HG02571 (cell line): ENCODE measurements around the gene GATD1.

Experiments used
- ATAC-seq: cut with Tn5 transposase; IDR thresholded peaks from one replicate; pipeline ENCODE4 v1.9.1; 2021; ENCODE audit warnings: mild to moderate bottlenecking, moderate library complexity; ENCODE audit not compliant: unreplicated experiment

The GATD1 gene

DNA sequence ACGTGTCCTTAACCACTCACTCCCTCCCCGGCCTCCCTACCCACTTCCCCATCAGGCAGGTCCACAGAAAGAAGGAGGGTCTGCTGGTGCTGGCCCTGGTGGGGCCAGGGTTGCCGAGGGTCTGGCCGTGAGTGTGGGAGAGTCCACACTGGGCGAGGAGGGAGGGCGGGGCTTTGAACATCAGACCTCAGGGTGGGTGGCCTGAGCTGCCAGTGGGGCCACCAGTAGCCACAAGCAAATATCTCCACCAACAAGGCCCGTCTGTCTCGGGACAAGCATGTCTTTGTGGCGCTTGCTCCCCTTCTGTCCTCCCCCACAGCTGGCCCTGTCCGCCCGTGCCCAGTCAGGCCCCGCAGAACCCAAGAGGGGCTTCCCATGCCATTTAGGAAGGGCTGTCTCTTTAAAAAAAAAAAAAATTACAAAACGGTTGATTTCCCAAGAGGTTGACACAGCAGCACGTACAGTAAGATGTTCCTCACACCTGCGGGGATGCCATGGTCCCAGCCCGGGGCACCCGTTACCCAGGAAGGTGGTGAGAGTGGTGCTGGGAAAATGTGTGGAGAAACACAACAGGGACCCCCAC, 47.7 kb downstream of the GATD1 start:
- no peak for ATAC-seq

DNA sequence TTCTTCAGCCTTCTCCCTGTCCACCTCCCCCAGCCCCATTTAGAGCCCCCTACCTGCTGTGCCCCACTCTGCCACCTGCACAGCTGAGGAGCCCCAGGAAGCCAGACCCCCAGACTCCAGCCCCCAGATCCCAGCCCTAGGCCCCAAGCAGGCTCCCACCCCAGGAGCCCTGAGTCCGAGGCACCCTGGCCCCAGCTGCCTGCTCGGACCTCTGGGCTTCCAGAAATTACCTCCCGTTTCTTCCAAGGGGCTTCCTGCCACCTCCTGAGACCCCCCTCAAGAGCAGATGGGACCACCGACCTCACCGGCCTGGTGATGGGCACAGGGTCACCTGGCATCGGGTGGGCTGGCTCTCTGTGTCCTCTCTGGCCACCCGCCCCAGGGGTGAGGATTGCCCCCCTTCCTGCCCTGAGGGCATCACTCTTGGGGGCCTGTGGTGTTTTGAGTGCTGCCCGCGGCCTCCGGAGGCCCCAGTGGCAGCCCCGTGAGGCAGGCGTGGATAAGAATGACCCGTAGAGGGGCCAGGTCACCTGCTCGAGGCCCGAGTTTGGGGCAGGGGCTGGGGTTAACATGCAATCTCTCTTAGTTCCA, 48.3 kb downstream of the GATD1 start:
- ATAC-seq, result no peak

GRCh38 chr11:727859-728748, 49.2 kb downstream of the GATD1 start:
- ATAC-seq, result no peak

DNA sequence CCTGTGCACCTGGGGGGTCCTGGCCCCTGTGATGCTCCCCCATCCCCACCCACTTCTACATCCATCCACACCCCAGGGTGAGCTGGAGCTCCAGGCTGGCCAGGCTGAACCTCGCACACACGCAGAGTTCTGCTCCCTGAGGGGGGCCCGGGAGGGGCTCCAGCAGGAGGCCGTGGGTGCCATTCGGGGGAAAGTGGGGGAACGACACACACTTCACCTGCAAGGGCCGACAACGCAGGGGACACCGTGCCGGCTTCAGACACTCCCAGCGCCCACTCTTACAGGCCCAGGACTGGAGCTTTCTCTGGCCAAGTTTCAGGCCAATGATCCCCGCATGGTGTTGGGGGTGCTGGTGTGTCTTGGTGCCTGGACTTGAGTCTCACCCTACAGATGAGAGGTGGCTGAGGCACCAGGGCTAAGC, 50.0 kb downstream of the GATD1 start:
- no peak for ATAC-seq

DNA sequence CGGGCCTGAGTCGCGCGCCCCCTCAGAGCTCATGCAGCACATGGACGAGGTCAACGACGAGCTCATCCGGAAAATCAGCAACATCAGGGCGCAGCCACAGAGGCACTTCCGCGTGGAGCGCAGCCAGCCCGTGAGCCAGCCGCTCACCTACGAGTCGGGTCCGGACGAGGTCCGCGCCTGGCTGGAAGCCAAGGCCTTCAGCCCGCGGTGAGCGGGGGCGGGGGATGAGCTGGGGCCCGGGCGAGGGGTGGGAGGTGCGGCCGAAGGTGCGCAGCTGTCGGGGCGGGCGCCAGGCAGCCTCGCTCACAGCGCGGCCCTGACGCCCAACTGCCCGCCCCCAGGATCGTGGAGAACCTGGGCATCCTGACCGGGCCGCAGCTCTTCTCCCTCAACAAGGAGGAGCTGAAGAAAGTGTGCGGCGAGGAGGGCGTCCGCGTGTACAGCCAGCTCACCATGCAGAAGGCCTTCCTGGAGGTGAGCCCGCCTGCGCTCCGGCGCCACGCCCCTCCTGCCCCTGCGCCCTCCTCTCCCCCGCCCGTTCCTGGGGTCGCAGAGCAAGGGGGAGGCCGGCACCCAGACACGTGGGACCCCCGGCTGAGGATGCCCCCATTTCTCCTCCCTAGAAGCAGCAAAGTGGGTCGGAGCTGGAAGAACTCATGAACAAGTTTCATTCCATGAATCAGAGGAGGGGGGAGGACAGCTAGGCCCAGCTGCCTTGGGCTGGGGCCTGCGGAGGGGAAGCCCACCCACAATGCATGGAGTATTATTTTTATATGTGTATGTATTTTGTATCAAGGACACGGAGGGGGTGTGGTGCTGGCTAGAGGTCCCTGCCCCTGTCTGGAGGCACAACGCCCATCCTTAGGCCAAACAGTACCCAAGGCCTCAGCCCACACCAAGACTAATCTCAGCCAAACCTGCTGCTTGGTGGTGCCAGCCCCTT, 50.7 kb downstream of the GATD1 start:
- ATAC-seq, result no peak

DNA sequence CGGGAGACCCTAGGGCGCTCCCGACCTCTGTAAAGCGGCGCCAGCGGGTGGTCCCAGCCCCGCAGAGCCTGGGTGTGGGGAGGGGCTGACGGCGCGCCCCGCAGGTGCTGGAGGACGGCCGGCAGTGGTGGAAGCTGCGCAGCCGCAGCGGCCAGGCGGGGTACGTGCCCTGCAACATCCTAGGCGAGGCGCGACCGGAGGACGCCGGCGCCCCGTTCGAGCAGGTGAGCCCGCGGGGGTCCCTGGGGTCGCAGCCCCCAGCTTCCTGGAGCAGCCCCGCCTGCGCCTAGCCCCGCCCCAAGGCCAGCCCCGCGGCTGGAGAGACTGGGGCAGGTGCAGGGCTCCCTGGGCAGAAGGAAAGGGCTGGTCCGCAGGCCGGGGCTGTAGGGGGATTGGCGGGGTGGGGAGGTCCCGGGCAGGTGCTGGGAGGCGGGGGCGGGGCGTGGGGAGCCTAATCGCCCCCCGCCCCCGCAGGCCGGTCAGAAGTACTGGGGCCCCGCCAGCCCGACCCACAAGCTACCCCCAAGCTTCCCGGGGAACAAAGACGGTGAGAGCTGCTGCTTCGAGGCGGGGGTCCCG, 51.6 kb downstream of the GATD1 start:
- no peak for ATAC-seq

- no peak for ATAC-seq
These were observed 52.4 kb downstream of the GATD1 start for GRCh38 chr11:724778-725386.

DNA sequence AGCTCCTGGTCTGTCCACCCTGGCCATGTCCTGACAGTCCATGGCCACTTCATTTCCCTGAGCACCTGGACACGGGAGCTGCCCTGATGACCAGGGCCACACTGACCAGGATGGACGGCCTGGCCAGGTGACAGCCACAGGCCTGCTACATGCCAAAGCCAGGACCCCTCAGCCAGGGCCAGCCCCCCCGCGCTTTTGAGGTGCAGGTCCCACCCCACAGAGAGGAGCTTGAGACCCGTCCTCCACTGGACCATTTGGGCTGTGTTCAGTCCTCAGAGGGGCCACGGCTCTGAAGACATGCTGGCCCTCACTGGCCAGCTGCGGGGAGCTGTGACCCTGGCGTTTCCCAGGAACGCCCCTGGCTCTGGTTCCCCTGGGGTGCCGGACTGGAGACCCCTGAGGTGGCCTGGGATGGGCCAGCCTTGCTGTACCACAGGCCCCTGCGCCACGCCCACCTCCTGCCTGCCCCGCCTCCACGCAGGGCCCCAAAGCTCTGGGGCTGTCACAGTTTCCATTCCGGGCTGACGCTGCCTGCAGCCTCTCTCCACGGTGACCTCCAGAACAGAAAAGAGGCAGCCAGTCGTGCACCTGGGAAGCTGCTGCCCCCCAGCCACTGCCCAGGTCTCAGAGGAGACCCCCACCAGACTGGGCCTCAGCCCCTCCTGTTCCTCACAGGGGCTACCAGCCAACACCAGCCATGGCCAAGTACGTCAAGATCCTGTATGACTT, 53.1 kb downstream of the GATD1 start:
- no peak for ATAC-seq

DNA sequence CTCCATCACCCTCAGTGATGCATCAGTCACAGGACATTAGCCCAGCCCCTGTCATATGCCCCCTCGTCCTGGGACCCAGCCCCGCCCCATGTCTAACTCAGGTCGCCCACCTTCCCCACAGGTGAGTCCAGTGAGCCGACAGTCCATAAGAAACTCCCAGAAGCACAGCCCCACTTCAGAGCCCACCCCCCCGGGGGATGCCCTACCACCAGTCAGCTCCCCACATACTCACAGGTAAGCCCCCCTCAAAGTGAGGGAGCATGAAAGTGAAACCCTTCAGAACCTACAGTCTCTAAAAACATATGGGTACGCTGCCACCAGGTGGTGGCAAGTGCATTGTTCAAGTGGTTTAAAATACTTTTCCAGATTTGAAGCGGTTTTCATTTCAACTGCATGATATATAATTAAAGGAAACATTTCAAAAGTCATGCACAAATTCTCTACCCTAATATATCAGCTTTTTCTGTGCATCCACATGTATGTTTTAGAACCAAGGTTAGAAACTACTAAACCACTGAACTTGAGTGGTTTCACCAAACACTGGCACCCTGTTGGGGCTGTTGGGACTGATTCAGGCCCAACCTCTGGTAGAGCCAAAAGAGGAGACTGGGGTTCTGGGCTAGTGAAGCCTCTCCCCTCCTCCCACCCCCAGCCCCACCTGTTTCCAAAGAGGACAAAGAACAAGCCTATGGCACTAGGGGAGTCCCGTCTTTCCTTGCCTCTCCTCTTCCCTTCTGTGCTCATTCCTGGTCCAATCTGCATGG, 54.0 kb downstream of the GATD1 start:
- no peak for ATAC-seq

- no peak for ATAC-seq
These were observed 54.9 kb downstream of the GATD1 start for GRCh38 chr11:722346-722811.

GRCh38 chr11:721741-722345, 55.4 kb downstream of the GATD1 start:
- no peak for ATAC-seq

DNA sequence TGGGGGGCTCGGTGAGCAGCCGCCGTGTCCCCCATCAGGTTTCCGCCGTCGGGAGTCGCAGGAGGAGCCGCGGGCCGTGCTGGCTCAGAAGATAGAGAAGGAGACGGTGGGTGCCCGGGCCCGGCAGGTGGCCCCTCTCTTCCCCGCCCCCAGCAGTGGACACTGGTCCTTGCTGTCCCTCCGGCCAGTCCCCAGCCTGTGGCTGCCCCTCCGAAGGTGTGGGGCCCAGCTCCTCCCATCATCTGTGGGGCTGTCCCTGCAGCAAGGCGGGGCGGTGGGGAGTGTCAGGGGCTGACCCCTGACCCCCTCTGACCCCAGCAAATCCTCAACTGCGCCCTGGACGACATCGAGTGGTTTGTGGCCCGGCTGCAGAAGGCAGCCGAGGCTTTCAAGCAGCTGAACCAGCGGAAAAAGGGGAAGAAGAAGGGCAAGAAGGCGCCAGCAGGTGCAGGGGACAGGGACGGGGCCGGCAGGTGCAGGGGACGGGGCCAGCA, 56.0 kb downstream of the GATD1 start:
- ATAC-seq, result no peak

- no peak for ATAC-seq
These were observed 56.5 kb downstream of the GATD1 start for GRCh38 chr11:720642-721246.

DNA sequence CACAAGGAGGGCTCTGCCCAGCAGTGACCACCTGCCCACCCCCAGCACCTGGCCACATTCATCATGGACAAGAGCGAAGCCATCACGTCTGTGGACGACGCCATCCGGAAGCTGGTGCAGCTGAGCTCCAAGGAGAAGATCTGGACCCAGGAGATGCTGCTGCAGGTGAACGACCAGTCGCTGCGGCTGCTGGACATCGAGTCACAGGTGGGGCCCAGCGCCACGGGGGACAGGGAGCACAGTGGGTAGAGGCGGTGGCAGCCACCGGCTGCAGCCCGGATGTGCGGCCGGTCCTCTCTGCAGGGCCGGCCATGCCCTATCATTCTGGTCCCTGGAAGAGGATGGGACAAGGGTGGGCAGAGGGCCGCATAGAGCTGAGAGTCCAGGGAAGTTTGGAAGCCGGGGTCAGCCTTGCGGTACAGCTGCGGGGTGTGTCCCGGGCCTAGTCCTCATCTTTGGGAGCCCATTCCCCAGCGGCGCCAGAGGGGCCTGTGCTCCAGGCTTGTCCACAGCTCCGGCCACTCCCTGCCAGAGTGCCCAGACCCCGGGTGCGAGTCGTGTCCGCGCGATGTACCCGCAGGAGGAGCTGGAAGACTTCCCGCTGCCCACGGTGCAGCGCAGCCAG, 57.2 kb downstream of the GATD1 start:
- ATAC-seq, result no peak

DNA sequence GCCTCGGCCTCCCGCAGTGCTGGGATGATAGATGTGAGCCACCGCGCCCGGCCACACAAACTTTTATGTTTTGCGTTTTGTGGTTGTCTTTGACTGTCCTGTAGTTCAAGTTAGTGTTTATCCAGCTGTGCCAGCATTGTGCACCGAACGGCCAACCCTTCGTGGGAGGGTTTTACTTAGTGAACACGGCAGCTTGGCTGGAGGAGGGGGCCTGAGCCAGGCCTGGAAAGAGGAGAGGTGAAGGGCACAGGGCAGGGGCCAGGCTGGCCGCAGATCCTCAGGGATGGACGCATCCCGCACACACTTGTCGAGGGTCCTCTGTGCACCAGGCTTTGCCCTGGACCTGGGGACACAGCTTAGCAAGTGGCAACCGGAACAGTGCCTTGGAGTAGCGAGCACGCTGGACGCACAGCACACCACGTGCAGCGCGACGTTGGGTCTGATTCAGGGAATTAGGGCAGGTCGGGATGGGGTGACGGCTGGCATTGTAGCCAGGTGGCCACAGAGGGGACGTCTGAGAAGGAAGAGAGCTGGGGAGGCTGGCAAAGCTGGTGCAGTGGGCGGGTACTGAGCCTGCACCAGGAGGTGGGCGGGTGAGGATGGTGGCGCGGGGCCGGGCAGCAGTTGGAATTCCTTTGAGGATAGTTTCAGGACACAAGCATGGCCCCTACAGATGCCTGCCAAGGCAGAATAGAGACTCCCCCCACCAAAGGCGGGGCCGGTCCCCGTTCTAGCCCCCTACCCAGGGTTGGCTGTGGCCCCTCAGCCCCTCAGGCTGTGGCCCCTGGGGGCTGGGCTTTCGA, 57.9 kb downstream of the GATD1 start:
- ATAC-seq, result no peak
